HG02588 (cell line): ENCODE measurements around the gene SEC22C.
A peak's percentile ranks its signal among the peaks of the same experiment; 100 is the strongest.
"Not testable (repeated sequence)": the region's sequence is repeated elsewhere in the genome, so short reads cannot be mapped to it uniquely, and the experiment has no call there.

ENCODE experiments used
- ATAC-seq: cut with Tn5 transposase; IDR thresholded peaks from one replicate; pipeline ENCODE4 v1.9.1; 2021; ENCODE audit warnings: mild to moderate bottlenecking, moderate library complexity; ENCODE audit not compliant: unreplicated experiment

SEC22C gene

GRCh38 chr3:42581709-42582473 lies at the start of gene SEC22C:
Gene SEC22C (minus strand): TSS chr3:42581967. CDS start chr3:42569046, 12,921 bp downstream.
- ATAC-seq: peak; percentile 91

- no peak for ATAC-seq
Measured at GRCh38 chr3:42613462-42613861, 31.7 kb upstream of the SEC22C start.

GRCh38 chr3:42612928-42613327 lies 31.2 kb upstream of the SEC22C start:
- peak; percentile 57 for ATAC-seq

- ATAC-seq: no peak
Measured at GRCh38 chr3:42612217-42612616, 30.4 kb upstream of the SEC22C start.

- no peak for ATAC-seq
Measured at GRCh38 chr3:42610976-42611375, 29.2 kb upstream of the SEC22C start.

GRCh38 chr3:42608581-42608980 lies 26.8 kb upstream of the SEC22C start:
- no peak for ATAC-seq

- no peak for ATAC-seq
Measured at GRCh38 chr3:42605546-42606173, 23.9 kb upstream of the SEC22C start.

- ATAC-seq: no peak
Measured at GRCh38 chr3:42602961-42603360, 21.2 kb upstream of the SEC22C start.

- no peak for ATAC-seq
Measured at GRCh38 chr3:42601896-42602581, 20.3 kb upstream of the SEC22C start.

- peak; percentile 21 for ATAC-seq
Measured at GRCh38 chr3:42600958-42601675, 19.4 kb upstream of the SEC22C start.

GRCh38 chr3:42600111-42600957 lies 18.6 kb upstream of the SEC22C start, which contains the start of gene NKTR:
Gene NKTR (plus strand): TSS chr3:42600686. CDS start chr3:42601007, 321 bp downstream.
- ATAC-seq: peak; percentile 82

- not testable (repeated sequence) for ATAC-seq
Measured at GRCh38 chr3:42597098-42597497, 15.3 kb upstream of the SEC22C start.

- no peak for ATAC-seq
Measured at GRCh38 chr3:42595682-42596081, 13.9 kb upstream of the SEC22C start.

GRCh38 chr3:42593635-42594034 lies 11.9 kb upstream of the SEC22C start:
- no peak for ATAC-seq

- no peak for ATAC-seq
Measured at GRCh38 chr3:42591811-42592210, 10.0 kb upstream of the SEC22C start.

GRCh38 chr3:42590989-42591756 lies 9.4 kb upstream of the SEC22C start:
- ATAC-seq: no peak

GRCh38 chr3:42589382-42590109 lies 7.8 kb upstream of the SEC22C start:
- ATAC-seq: no peak

- no peak for ATAC-seq
Measured at GRCh38 chr3:42588625-42589024, 6.9 kb upstream of the SEC22C start.
